HL-60 (cell line): ENCODE results near the gene NUDT17.

Experiments used
- DNase-seq, 2 experiments: peaks; one replicate each; pipeline ENCODE4 v3.0.0-alpha.2; 2010 to 2020; ENCODE audit warnings: low read depth in 1 of 2, low spot score in 1 of 2
- H3K27ac ChIP-seq: fragments of 250-450 bp; sonication (Bioruptor Pico); replicated peaks from 2 replicates; pipeline ENCODE4 v1.5.1; 2020; ENCODE audit warnings: mild to moderate bottlenecking, moderate library complexity
- H3K27me3 ChIP-seq: fragments of 250-450 bp; sonication (Bioruptor Pico); 2 replicates; pipeline ENCODE4 v1.5.1; 2021; ENCODE audit warnings: mild to moderate bottlenecking, moderate library complexity; ENCODE audit not compliant: insufficient read depth, poor library complexity, severe bottlenecking
- H3K4me3 ChIP-seq: replicated peaks from 2 replicates; pipeline ENCODE4 v1.5.1; 2011; ENCODE audit warnings: mild to moderate bottlenecking, control low read depth, low read length; ENCODE audit not compliant: insufficient read depth
- CTCF ChIP-seq: IDR thresholded peaks from one replicate; pipeline ENCODE4 v1.5.1; 2011; ENCODE audit warnings: low read length, control low read depth, inconsistent platforms; ENCODE audit not compliant: insufficient read depth
- GABPA ChIP-seq: IDR thresholded peaks from 2 replicates; pipeline ENCODE4 v1.6.1; 2012; ENCODE audit warnings: low read depth
- POLR2AphosphoS5 ChIP-seq: IDR thresholded peaks from 2 replicates; pipeline ENCODE4 v1.6.1; 2012; ENCODE audit warnings: low read depth
- REST ChIP-seq: IDR thresholded peaks from 2 replicates; pipeline ENCODE4 v1.6.1; 2012; ENCODE audit warnings: low read depth; ENCODE audit not compliant: insufficient replicate concordance
- SPI1 ChIP-seq: IDR thresholded peaks from 2 replicates; pipeline ENCODE4 v1.6.1; 2012; ENCODE audit warnings: low read depth, mild to moderate bottlenecking, borderline replicate concordance

The NUDT17 gene

GRCh38 chr1:145846201-145846612 is 777 bp downstream of the NUDT17 start:
- peak; percentile 84 for TF ChIP-seq CTCF
- no peak for TF ChIP-seq POLR2AphosphoS5
- Histone ChIP-seq H3K4me3 (peak overlapping the region; percentile 63), H3K27ac (no peak overlapping the region), H3K27me3 (no peaks in the 10 kb centered on the region)
- DNase-seq = peak in 1 of 2 experiments; percentile 39

GRCh38 chr1:145847827-145848226 is 2.4 kb downstream of the NUDT17 start:
- DNase-seq = no peak
- Histone ChIP-seq H3K27ac (no peak overlapping the region), H3K4me3 (no peak overlapping the region), H3K27me3 (no peaks in the 10 kb centered on the region)
- TF ChIP-seq SPI1 (no peak), POLR2AphosphoS5 (no peak), GABPA (no peak), REST (no peak), CTCF (no peak)

GRCh38 chr1:145849356-145850160 is 4.1 kb downstream of the NUDT17 start:
- Histone ChIP-seq H3K27ac (no peak overlapping the region), H3K27me3 (no peaks in the 10 kb centered on the region), H3K4me3 (no peak overlapping the region)
- TF ChIP-seq POLR2AphosphoS5 (no peak), SPI1 (no peak), CTCF (no peak), GABPA (no peak), REST (no peak)
- no peak for DNase-seq
